K562 (cell line): ENCODE results near the gene TGFB2. TPM values are rescaled to one million over a fixed set of nuclear protein-coding genes. Genes with fewer than 3 reads are reported as not detected.

ENCODE experiments used
- CBX1 ChIP-seq: sonication (generic); IDR thresholded peaks from 2 replicates; pipeline ENCODE4 v1.6.1; 2016; ENCODE audit warnings: antibody characterized with exemption, low read depth, mild to moderate bottlenecking
- DDX20 ChIP-seq: fragments of 450-650 bp; IDR thresholded peaks from 2 replicates; pipeline ENCODE4 v1.6.1; 2016; ENCODE audit warnings: missing genetic modification characterization, low read depth, mild to moderate bottlenecking, missing compliant biosample characterization, moderate library complexity
- HDGF ChIP-seq: fragments of 450-650 bp; IDR thresholded peaks from 2 replicates; pipeline ENCODE4 v1.6.1; 2016
- LCOR ChIP-seq: sonication (generic); formaldehyde crosslinking; IDR thresholded peaks from 2 replicates; pipeline ENCODE4 v1.8.0; 2022; ENCODE audit warnings: mild to moderate bottlenecking, missing genetic modification reagents
- MAFK ChIP-seq: IDR thresholded peaks from 2 replicates; pipeline ENCODE4 v1.6.1; 2011; ENCODE audit warnings: low read length, improper control_type of control experiment
- NFIC ChIP-seq: fragments of 450-650 bp; IDR thresholded peaks from 2 replicates; pipeline ENCODE4 v1.6.1; 2017; ENCODE audit warnings: mild to moderate bottlenecking, inconsistent platforms
- NFIX ChIP-seq: fragments of 250-450 bp; sonication (Bioruptor Pico); IDR thresholded peaks from 2 replicates; pipeline ENCODE4 v1.4.0; 2020; ENCODE audit warnings: low read depth, mild to moderate bottlenecking, moderate library complexity
- OTX1 ChIP-seq: fragments of 450-650 bp; formaldehyde crosslinking; IDR thresholded peaks from 2 replicates; pipeline ENCODE4 v1.4.0; 2022; ENCODE audit warnings: mild to moderate bottlenecking
- POLR3G ChIP-seq: IDR thresholded peaks from 2 replicates; pipeline ENCODE4 v1.6.1; 2011; ENCODE audit not compliant: insufficient read length, insufficient replicate concordance; ENCODE audit errors: extremely low read depth
- POU5F1 ChIP-seq: fragments of 150-350 bp; IDR thresholded peaks from 2 replicates; pipeline ENCODE4 v1.6.1; 2014; ENCODE audit warnings: borderline replicate concordance, low read length, low read depth, mild to moderate bottlenecking; ENCODE audit not compliant: partially characterized antibody
- RBM22 ChIP-seq: fragments of 200-400 bp; formaldehyde crosslinking; IDR thresholded peaks from 2 replicates; pipeline ENCODE4 v1.6.1; 2018; ENCODE audit warnings: low read length, low read depth; ENCODE audit not compliant: poor library complexity, severe bottlenecking
- SIX5 ChIP-seq, 2 experiments: IDR thresholded peaks; 2 replicates each; pipeline ENCODE4 v1.6.1; 2011; ENCODE audit warnings: low read length in 2 of 2, borderline replicate concordance in 1 of 2, low read depth in 1 of 2, mild to moderate bottlenecking in 1 of 2, moderate library complexity in 1 of 2; ENCODE audit not compliant: insufficient read depth in 1 of 2
- SMC3 ChIP-seq: conservative IDR thresholded peaks from 2 replicates; pipeline ENCODE4 v1.6.1; 2011; ENCODE audit warnings: low read depth, low read length, improper control_type of control experiment; ENCODE audit not compliant: insufficient read depth
- TCFL5 ChIP-seq: fragments of 250-450 bp; sonication (Bioruptor Pico); conservative IDR thresholded peaks from 2 replicates; pipeline ENCODE4 v1.6.1; 2021; ENCODE audit warnings: mild to moderate bottlenecking, moderate library complexity, matching md5 sums
- THRB ChIP-seq: fragments of 450-650 bp; formaldehyde crosslinking; conservative IDR thresholded peaks from 2 replicates; pipeline ENCODE4 v1.4.0; 2022; ENCODE audit warnings: mild to moderate bottlenecking, missing genetic modification characterization
- TRIM24 ChIP-seq, 2 experiments: fragments of 450-650 bp; IDR thresholded peaks; 2 replicates each; pipeline ENCODE4 v1.6.1; 2016
- ZNF133 ChIP-seq: fragments of 250-450 bp; sonication (Bioruptor Pico); IDR thresholded peaks from 2 replicates; pipeline ENCODE4 v1.4.0; 2020; ENCODE audit warnings: mild to moderate bottlenecking
- ZNF384 ChIP-seq: IDR thresholded peaks from 2 replicates; pipeline ENCODE4 v1.6.1; 2012; ENCODE audit warnings: low read depth, low read length, improper control_type of control experiment
- polyA plus RNA-seq, 8 experiments: library from polyadenylated mRNA; depleted of rRNA in 4 of 8; stranded (reverse) in 5 of 8; unstranded in 3 of 8; fragments of >200 nt; fragmentation: Nextera tagmentation in 2 of 8; fragmentation: Illumina TruSeq in 1 of 8; extraction: Ambion mirVana in 2 of 8; extraction: Trizol in 1 of 8; gene quantifications; 2 replicates each; pipeline versions ENCODE4 v1.2.1 to v1.2.3, GENCODE V29; 2011 to 2014; ENCODE audit warnings: inconsistent platforms in 1 of 8, missing spikeins in 1 of 8
- total RNA-seq, 7 experiments: library from RNA; depleted of rRNA in 6 of 7; stranded (reverse); fragments of >200 nt in 6 of 7; fragmentation: Illumina TruSeq in 2 of 7; extraction: Trizol in 2 of 7; gene quantifications; 2 replicates each; pipeline versions ENCODE4 v1.2.1 to v1.2.3, GENCODE V29; 2011 to 2021; ENCODE audit warnings: low replicate concordance in 1 of 7
- TF ChIP-seq, protein P1 (sequence below): fragments of 250-450 bp; sonication (Bioruptor Pico); IDR thresholded peaks from 2 replicates; pipeline ENCODE4 v1.4.0; 2020; ENCODE audit warnings: mild to moderate bottlenecking, moderate library complexity
- TF ChIP-seq, protein P2 (sequence below): sonication (generic); formaldehyde crosslinking; IDR thresholded peaks from 2 replicates; pipeline ENCODE4 v1.8.1; 2022; ENCODE audit warnings: missing genetic modification reagents
- TF ChIP-seq, protein P3 (sequence below): fragments of 150-350 bp; IDR thresholded peaks from 2 replicates; pipeline ENCODE4 v1.6.1; 2014; ENCODE audit warnings: low read depth, mild to moderate bottlenecking, low read length, borderline replicate concordance

Gene TGFB2
- total and polyA plus RNA-seq, 9 of the 15 experiments (the other 6 are each of a cell fraction or from before 2014, with no cell fraction given) = 0.03 to 0.41 (median 0.11) TPM; not detected in 3

- peak; percentile 15; the same call in 1 of the 2 replicates for TF ChIP-seq TCFL5 (CRISPR knock-in tag)
- TF ChIP-seq POU5F1 = no peak
- TF ChIP-seq NFIX (CRISPR knock-in tag) = peak; percentile 40; the same call in 1 of the 2 replicates
- TF ChIP-seq OTX1 (CRISPR knock-in tag) = no peak
- peak; percentile 87 for TF ChIP-seq ZNF384
- no peak for TF ChIP-seq HDGF
- no peak for TF ChIP-seq SIX5 (IDR thresholded peaks at IDR 0.05; ENCODE audit: borderline replicate concordance in 1 of 2, insufficient read depth in 1 of 2, low read depth in 1 of 2, low read length in 2 of 2)
- no peak for TF ChIP-seq THRB
- TF ChIP-seq MAFK = no peak
- TF ChIP-seq RBM22 = no peak
- TF ChIP-seq ZNF133 (CRISPR knock-in tag) = no peak
- TF ChIP-seq POLR3G = no peak
- TF ChIP-seq, protein P1, sequence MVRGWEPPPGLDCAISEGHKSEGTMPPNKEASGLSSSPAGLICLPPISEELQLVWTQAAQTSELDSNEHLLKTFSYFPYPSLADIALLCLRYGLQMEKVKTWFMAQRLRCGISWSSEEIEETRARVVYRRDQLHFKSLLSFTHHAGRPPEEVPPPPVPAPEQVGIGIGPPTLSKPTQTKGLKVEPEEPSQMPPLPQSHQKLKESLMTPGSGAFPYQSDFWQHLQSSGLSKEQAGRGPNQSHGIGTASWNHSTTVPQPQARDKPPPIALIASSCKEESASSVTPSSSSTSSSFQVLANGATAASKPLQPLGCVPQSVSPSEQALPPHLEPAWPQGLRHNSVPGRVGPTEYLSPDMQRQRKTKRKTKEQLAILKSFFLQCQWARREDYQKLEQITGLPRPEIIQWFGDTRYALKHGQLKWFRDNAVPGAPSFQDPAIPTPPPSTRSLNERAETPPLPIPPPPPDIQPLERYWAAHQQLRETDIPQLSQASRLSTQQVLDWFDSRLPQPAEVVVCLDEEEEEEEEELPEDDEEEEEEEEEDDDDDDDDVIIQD (CRISPR knock-in tag) = no peak
- TF ChIP-seq SMC3 = no peak
- TF ChIP-seq, protein P2, sequence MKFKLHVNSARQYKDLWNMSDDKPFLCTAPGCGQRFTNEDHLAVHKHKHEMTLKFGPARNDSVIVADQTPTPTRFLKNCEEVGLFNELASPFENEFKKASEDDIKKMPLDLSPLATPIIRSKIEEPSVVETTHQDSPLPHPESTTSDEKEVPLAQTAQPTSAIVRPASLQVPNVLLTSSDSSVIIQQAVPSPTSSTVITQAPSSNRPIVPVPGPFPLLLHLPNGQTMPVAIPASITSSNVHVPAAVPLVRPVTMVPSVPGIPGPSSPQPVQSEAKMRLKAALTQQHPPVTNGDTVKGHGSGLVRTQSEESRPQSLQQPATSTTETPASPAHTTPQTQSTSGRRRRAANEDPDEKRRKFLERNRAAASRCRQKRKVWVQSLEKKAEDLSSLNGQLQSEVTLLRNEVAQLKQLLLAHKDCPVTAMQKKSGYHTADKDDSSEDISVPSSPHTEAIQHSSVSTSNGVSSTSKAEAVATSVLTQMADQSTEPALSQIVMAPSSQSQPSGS (CRISPR knock-in tag) = no peak
- peak; percentile 79 for TF ChIP-seq LCOR (CRISPR knock-in tag)
- no peak for TF ChIP-seq DDX20
- TF ChIP-seq, protein P3, sequence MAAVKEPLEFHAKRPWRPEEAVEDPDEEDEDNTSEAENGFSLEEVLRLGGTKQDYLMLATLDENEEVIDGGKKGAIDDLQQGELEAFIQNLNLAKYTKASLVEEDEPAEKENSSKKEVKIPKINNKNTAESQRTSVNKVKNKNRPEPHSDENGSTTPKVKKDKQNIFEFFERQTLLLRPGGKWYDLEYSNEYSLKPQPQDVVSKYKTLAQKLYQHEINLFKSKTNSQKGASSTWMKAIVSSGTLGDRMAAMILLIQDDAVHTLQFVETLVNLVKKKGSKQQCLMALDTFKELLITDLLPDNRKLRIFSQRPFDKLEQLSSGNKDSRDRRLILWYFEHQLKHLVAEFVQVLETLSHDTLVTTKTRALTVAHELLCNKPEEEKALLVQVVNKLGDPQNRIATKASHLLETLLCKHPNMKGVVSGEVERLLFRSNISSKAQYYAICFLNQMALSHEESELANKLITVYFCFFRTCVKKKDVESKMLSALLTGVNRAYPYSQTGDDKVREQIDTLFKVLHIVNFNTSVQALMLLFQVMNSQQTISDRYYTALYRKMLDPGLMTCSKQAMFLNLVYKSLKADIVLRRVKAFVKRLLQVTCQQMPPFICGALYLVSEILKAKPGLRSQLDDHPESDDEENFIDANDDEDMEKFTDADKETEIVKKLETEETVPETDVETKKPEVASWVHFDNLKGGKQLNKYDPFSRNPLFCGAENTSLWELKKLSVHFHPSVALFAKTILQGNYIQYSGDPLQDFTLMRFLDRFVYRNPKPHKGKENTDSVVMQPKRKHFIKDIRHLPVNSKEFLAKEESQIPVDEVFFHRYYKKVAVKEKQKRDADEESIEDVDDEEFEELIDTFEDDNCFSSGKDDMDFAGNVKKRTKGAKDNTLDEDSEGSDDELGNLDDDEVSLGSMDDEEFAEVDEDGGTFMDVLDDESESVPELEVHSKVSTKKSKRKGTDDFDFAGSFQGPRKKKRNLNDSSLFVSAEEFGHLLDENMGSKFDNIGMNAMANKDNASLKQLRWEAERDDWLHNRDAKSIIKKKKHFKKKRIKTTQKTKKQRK = no peak
- TF ChIP-seq TRIM24 (IDR thresholded peaks at IDR 0.05) = peak; percentile 65 to 68; a peak in 3 of 4 replicates
- TF ChIP-seq CBX1 = no peak
- peak; percentile 99 for TF ChIP-seq NFIC
Measured at GRCh38 chr1:218304281-218305039, 40.7 kb upstream of the TGFB2 start (continued).
